Fibroblast of lung (primary cell): ENCODE measurements around the gene ZNF587.
"Not testable (repeated sequence)": the region's sequence is repeated elsewhere in the genome, so short reads cannot be mapped to it uniquely, and the experiment has no call there.

Experiments used
- EZH2 ChIP-seq: IDR thresholded peaks from 2 replicates; pipeline ENCODE4 v1.5.1; 2012; ENCODE audit warnings: low read length, control low read depth, mild to moderate bottlenecking; ENCODE audit errors: missing control alignments
- TF ChIP-seq, protein P1 (sequence below), 2 donors: IDR thresholded peaks in 1 of 2; conservative IDR thresholded peaks in 1 of 2; 1 replicate in 1 of 2; 2 replicates in 1 of 2; pipeline ENCODE4 v1.5.1; 2011 to 2012; ENCODE audit warnings: low read length in 2 of 2, control low read depth in 1 of 2, inconsistent platforms in 1 of 2, low read depth in 1 of 2, mild to moderate bottlenecking in 1 of 2

DNA sequence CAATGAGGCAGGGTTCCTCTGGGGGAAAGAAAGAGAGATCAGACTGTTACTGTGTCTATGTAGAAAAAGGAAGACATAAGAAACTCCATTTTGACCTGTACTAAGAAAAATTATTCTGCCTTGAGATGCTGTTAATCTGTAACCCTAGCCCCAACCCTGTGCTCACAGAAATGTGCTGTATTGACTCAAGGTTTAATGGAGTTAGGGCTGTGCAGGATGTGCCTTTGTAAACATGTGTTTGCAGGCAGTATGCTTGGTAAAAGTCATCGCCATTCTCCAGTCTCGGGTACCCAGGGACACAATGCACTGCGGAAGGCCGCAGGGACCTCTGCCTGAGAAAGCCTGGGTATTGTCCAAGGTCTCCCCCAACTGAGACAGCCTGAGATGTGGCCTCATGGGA is 26.1 kb upstream of the ZNF587 start:
- TF ChIP-seq, protein P1, sequence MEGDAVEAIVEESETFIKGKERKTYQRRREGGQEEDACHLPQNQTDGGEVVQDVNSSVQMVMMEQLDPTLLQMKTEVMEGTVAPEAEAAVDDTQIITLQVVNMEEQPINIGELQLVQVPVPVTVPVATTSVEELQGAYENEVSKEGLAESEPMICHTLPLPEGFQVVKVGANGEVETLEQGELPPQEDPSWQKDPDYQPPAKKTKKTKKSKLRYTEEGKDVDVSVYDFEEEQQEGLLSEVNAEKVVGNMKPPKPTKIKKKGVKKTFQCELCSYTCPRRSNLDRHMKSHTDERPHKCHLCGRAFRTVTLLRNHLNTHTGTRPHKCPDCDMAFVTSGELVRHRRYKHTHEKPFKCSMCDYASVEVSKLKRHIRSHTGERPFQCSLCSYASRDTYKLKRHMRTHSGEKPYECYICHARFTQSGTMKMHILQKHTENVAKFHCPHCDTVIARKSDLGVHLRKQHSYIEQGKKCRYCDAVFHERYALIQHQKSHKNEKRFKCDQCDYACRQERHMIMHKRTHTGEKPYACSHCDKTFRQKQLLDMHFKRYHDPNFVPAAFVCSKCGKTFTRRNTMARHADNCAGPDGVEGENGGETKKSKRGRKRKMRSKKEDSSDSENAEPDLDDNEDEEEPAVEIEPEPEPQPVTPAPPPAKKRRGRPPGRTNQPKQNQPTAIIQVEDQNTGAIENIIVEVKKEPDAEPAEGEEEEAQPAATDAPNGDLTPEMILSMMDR (conservative IDR thresholded peaks at IDR 0.05 in 1 of 2, IDR thresholded peaks at IDR 0.05 in 1 of 2; ENCODE audit: low read depth in 1 of 2, low read length in 2 of 2): not testable (repeated sequence)
- TF ChIP-seq EZH2: not testable (repeated sequence)
